Stimulated activated CD4-positive, alpha-beta T cell treated with anti-CD3 and anti-CD28 coated beads, Interleukin-2, amount 100 ng/mL, for 48 hours (primary cell): Measurements from ENCODE around the gene CYBA.
A peak's percentile ranks its signal among the peaks of the same experiment; 100 is the strongest.
"Not testable (repeated sequence)": the region's sequence is repeated elsewhere in the genome, so short reads cannot be mapped to it uniquely, and the experiment has no call there.

Source experiments
- DNase-seq, 2 donors: peaks; one replicate each; pipeline ENCODE4 v3.0.0-alpha.2; 2020

CYBA gene

DNA sequence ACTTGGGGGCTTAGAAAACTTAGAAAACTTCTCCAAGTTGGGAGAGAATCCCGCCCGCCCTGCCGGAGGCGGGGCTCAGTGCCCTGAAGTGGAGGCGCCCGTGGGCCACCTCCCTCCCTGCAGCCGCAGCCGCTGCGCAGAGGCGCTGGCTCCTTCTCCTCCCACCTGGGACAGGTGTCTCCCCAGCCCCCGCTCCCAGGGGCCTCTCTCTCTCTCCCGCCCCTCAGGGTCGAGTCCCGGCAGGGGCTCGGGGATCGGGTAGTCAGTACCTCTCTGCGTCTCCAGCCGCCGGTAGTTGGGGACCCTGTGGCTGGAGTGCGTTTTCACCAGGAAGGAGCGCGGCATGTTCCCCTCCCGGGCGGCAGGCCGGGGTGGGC, 35.2 kb upstream of the CYBA start:
- no peak for DNase-seq

DNA sequence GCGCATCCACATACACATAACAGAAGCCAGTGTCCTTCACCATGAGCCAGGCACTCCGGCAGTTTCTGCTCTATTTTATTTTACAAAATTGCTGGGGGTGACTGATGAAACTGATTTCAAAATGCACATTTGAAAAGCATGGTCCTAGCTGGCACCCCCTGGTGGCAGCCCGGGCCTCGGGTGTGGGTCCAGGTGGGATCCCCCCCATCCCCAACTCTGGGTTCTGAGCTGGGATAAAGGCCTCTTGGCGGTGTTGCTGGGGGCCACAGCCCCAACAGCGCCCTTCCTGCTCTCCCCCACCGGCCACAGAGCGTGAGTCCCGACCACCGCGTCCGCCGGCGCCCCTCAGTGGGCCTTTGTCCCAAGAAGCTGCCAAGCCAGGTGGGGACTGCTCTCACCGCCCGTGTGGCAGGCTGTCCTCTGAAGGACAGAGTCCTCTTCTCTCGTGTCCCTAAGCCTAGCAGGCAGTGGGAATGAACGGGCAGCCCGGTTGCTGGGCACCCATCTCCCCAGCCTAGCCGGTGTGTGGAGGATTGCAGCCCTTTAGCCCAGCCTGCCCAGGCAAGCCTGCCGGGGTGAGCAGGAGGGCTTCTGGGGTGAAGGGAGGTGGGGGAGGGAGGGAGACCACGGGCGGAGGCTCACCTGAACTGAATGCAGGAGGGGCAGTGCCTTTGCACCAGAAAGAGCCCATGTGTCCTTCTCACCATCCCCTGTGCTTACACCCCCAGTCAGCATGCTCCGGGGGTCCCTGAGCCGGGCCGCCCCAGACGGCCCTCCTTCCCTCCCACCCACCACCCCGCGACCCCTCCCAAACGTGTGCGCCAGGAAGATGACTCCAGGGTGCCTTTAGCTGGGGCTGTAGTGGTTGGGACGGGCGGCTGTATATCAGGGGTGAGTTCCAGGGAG, 34.6 kb upstream of the CYBA start:
- DNase-seq = no peak

DNA sequence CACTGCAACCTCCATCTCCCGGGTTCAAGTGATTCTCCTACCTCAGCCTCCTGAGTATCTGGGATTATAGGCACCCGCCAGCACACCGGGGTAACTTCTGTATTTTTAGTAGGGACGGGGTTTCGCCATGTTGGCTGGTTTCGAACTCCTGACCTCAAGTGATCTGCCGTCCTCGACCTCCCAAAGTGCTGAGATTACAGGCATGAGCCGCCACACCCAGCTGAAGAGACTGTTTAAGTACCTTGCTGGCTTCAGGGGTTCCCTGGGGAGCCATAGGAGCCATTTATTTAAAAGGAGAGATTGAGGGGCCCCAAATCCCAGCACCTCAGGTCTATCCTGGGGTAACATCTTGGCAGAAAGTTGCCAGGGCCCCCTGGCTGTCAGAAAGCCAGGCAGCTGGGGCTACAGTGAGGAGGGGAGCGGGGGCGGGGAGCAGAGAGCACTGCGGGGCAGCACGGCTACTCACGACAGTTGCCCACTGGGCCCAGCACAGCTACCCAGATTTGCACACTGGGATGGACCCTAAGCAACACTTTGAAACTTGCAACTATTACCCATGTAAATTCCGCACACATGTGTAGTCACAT, 33.8 kb upstream of the CYBA start:
- no peak for DNase-seq

DNA sequence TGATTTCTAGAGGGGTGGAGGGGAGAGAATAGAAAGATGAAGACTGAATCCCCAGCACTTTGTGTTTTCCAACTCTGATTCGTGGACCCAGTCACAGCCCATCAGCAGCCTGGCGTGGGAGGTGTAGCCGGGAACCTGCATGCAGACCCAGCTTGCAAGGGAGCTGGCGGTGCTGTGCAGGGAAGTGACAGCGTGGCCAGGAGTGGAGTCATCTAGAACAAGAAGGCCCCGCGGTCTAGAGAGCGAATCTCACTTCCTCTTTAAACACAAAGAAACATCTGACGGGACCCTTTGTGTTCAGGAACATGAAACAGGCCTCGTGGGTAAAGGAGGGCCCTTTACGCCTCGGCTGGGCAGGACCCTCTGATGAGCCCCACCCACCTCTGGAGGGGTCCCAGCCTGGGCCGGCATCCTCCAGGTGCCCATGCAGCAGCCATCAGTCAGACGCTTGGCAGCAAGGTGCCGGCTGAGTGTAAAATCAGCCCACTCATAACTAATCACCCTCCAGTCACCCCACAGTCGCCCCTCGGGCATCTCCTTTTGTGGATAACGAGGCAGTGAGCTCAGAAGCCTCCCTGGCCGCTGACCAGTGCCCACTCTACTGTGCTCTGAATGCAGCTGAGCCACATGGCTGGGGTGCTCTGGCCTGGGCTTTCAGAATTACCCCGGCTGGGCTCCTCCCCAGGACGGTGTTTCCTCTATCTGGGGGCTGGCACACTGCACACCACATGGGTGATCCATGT, 31.0 kb upstream of the CYBA start:
- DNase-seq = peak; percentile 59 to 70

DNA sequence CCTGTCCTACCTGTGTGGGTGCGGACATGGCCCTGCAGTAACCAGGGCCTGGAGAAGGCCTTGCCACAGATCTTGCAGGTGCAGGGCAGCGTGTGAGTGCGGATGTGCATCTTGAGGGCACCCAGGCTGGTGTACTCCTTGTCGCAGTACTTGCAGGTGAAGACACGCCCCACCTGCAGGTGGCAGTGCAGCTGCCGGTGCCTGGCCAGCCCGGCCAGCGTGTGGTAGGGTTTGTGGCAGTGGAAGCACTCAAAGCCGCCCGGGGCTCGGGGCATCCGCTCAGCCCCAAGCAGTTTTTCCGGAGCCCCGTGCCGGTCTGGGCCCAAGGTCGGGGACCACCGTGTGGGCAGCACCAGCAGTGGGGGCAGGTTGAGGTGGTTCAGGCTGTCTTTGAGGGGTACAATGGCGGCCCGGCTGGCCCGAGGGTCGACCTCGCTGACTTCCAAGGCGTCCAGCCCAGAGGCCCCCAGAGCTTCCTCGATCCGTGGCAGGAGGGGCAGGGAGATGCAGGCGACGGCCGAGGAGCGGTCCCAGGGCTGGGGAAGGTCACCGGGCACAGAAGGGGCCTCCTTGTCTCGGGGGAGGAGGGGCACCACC, 30.3 kb upstream of the CYBA start:
- no peak for DNase-seq

DNA sequence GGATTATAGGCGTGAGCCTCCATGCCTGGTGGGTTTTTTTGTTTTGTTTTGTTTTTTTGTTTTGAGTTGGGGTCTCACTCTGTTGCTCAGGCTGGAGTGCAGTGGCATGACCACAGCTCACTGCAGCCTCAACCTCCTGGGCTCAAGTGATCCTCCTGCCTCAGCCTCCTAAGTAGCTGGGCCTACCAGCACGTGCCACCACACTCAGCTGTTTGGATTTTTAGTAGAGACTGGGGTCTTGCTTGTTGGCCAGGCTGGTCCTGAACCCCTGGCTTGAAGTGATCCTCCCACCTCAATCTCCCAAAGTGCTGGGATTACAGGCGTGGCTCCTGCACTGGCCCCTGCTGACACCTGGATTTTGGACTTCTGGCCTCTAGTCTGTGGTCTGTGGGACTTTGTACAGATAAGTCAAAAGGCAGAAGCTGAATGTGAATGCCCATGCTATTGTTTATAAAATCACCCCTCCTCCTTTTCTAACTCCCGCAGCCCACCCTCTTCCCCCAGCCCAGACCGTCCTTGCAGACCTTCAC, 29.8 kb upstream of the CYBA start:
- DNase-seq = no peak

DNA sequence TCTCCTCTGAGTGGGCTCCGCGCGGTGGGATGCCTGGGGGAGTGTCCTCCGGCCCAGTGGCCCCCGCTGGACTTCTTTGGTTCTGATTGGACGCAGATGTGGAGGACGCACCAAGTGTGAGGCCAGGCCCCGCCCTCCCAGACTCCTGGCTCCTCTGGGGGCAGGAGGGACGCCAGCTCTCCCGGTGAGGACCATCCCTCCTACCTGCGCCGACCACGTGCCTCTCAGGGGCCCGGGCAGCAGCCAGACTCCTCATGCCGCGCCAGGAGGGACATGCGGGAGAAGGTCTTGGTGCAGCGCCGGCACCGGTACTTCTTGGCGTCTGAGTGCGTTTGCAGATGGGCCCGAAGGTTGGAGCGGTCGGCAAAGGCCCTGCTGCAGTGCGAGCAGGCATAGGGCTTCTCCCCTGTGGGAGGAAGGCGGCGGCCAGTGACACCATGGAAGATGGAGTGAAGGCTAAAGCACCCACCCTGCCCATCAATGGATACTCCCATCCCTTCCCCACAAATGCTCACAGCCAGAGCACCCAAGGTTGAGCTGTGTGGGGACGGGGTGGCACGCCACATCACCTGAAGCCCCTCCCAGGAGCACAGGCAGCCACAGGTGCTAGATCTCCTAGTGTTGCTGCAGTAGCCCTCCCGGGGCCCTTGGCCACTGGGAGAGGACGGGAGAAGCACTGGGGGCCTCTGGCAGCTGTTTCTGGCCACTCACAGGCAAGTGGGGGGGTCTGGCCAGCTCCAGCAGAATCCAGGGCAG, 27.5 kb upstream of the CYBA start:
- no peak for DNase-seq

DNA sequence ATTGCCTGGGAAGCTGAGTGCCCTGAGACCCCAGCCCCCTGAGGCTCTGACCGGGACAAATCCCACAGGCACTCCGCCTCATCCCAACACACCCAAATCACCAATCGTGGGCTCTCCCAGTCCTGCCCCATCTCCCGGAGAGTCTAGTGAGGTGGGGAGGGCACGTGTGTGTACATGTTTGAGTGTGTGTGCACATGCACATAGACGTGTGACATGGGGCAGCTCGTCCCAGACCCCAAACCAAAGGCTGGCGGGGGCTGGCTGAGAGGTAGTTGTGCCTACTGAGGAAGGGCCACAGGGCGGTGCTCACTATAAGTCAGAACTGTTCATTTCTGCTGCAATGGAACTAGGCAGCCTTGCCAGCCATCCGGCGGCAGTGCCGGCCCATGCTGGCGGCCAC, 26.9 kb upstream of the CYBA start:
- no peak for DNase-seq

DNA sequence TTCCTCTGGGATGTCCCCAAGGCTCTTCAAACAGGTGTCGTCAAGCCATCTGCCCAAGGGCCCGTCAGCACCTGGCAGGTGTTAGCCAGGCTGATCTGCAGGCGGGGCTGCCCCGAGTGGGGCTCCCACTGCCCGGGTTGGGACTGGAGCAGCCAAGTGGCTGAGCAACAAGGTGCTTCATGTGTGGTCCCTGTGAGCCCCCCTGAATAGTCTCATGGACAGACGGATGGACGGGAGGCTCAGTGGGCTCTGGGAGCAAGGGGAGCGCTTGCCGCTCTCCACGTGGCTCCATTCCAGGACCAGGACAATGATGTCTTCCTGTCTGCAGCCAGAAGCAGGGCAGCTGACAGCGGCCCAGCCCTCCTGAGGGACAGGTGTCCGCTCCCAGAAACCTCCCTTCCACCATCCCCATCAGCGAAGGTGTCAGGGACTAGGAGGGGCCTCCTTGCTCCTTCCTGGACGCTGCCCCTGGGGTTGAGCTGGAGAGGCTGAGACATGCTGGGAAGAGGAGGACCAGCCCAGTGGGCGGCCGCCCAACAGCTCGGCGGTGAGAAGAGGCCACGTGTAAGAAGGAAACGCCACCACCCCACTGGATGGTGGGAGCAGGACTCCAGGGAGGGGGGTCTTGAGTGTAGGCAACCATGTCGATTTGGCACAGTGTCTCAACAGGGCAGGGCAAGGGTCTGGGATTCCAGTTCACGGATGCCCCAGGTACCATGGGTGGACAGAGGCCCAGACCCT, 25.8 kb upstream of the CYBA start:
- no peak for DNase-seq

DNA sequence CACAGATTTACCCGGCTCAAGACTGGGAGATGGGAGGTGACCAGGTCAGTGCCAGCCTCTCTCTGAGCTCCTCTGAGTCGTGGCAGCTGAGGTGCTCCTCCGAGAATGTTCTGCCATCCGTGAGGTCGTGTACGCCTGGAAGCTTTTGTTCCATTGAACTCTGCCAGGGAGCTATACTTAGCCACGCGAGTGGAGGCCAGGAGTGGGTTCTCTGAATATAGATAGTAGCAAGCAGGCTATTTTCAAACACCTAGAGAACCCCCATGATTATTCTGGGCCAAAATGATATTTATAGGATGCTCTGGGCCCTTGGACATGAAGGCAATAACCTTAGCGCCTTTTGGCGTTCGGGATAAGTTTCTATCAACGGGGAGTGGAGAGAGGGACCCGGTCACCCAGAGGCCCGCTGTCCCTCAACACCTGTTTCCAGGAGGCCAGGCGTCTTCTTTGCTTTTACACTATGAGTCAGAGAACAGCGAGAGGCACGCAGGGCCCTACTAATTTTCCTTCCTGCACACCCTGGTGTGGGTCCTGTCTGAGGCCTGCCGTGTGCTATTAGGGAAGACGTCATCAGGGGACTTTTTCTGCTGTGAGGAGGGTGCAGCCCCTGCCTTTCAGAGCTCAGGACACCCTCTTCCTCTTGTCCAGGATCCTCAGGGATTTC, 23.0 kb upstream of the CYBA start:
- DNase-seq = no peak

DNA sequence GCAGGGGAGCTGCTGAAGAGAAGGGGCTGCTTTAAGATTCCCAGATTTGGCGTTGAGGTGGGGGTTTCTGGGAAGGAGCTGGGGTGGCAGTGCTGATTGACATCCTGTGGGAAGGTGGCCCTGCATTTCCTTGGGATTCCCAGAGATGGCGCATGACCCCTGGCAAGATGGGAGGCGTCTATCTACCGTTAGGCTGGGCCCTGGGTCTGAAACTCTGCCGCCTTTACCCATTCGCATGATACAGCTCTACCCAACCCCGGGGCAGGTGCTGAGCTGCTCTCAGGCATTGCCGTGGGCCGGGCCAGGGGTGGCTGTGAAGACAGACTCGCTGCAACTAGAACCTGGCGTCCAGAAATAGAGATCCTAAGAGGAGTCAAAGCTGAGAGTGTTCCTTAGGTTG, 21.9 kb upstream of the CYBA start:
- no peak for DNase-seq

DNA sequence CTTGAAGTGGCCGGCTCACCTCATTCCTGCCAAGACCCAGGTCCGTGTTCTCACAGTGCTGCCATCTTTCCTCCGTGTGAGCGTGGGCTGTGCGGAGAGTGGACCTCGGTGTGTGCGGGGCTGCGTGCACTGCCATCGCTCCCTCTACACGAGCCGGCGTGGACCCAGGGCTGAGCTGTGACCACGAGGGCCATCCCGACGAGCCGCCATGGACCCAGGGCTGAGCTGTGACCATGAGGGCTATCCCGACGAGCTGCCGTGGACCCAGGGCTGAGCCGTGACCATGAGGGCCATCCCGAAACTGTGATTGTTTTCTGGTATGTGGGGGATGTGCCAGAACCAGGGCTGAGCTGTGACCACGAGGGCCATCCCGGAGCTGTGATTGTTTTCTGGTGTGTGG, 21.0 kb upstream of the CYBA start:
- DNase-seq = no peak

DNA sequence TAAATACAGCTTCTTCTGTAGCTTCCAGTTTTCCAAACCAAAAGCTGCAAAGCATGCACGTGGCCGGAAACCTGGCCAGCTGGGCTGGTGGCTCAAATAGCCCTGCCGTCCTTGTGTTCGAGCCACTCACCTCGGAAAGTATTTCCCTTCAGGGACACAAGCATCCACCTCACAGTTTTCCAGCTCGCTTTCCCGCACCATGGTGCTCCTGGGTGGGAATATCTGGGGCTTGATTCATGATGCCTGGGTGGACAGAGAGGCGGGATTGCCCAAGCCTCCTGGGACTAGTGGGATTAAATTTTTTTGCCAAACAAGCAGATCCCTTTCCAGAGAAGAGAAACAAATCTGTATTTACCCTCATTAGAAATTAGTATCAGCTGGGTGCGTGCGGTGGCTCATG, 19.1 kb upstream of the CYBA start:
- no peak for DNase-seq

DNA sequence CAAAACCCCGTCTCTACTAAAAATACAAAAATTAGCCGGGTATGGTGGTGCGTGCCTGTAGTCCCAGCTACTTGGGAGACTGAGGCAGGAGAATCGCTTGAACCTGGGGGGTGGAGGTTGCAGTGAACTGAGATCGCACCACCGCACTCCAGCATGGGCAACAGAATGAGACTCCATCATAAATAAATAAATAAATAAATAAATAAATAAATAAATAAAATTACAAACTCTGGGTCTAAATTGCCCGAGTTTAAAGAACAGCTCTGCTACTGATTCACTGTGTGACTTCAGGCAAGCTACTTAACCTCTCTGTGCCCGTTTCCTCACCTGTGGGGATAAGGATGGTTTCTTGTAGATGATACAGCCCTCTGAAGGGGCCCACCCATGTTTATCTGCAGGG, 18.6 kb upstream of the CYBA start:
- not testable (repeated sequence) for DNase-seq

DNA sequence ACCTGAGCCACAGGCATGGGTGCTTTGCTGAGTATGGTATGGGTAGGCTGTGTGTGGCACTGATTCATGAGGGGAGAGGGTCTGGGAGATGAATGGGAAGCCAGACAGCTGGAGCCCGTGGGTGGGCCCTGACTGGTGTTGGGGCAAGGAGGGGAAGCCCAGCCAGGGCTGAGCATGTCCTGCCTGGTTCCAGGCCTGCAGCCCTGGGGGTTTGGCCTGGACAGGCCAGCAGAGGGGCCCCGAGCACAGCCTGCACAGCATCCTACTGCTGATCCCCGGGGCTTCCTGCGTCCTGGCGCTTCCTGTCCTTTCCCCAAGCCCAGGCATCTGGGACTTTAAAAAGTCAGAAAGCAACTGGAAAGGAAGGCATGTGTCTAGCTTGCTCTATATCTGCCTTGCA, 16.6 kb upstream of the CYBA start:
- DNase-seq = no peak

DNA sequence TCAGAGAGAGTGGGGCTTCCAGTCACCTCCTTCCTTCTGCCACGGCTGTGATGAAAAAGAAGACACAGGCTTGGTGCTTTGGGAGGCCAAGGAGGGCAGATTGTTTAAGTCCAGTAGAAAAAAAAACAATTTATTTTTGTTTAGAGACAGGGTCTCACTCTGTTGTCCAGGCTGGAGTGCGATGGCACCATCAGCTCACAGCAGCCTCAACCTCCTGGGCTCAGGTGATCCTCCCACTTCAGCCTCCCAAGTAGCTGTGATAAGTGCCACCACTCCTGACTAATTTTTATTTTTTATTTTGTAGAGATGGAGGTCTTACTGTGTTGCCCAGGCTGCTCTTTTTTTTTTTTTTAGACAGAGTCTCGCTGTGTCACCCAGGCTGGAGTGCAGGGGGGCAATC, 14.7 kb upstream of the CYBA start:
- no peak for DNase-seq

DNA sequence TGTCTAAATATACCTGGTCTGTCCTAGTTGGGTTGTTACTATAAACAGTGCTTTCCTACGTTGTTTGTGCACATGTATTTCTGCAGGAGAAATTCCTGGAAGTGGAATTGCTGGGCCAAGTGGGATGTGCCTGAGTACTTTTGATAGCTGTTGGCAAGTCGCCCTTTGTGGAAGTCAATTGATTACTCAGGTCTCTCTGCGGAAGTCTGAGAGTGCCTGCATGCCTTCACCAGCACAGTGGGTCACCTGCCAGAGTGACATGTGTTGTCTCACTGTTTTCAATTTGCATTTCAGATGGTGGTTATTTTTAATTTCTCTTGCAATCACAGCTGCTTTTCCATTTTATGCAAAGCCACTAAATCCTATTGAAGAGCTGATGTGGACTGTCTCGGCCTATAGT, 14.3 kb upstream of the CYBA start:
- DNase-seq = no peak

DNA sequence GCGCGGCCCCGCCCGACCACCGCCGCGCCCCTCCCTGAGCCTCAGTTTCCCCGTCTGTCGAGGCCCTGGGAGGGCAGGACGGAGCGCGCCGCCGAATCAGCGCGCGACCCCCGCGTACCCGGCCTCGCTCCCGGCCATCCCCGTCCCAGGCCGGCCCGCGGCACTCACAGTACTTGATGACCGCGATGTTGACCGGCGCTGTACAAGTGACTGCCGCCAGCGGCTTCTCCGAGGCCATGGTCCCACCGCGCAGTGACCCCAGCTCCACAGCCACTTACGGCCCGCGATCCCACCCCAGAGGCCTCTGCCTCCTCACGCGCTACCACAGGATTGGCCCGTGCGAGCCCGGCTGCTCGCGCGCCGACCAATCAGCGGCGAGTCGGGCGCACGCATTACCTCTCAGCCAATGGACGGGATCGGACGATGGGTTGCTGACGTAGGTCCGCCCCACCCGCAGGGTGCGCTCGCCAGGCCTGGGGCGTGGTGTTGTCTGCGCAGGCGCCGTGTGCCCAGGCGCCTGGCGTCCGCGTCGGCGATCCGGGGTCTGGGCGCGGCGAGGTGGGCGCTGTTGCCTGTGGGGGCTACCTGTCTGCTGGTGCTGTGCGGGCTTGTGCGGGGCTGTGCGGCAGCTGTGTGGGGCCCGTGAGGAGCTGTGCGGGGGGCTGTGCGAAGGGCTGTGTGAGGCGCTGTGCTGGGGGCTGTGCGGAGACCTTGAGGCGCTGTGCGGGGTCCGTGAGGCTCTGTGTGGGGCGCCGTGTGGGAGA, 12.2 kb upstream of the CYBA start, which contains the start of gene MVD:
Gene MVD (minus strand): TSS at position 249 of the 764 bp plus-strand sequence. CDS start 11 bp downstream, at position 238.
- DNase-seq = peak; percentile 92 to 94

DNA sequence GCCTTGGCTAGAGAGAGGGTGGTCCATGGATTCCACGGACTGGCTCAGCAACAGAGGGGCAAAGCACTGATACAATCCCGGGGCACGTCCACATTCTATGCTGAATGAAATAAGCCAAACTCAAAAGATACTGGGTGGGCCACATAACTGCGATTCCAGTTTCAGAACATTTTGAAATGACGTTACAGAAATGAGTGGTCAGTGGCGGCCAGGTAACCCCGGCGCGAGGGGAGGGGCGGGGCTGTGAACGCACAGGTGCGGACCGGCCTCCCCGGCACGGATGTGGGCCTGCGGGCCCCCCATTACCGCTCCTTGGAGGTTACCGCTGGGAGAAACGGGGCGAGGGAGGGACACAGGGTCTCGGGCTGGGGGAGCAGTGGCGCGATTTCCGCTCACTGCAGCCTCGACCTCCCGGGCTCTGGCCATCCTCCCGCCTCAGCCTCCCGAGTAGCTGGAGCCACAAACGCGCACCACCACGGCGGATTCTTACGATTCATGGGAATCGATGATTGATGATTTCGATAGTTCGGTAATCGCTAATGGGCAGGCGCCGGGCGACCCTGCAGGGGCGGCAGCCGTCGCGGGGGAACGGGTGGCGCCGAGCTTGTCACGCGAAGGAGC, 11.5 kb upstream of the CYBA start:
- DNase-seq = no peak

DNA sequence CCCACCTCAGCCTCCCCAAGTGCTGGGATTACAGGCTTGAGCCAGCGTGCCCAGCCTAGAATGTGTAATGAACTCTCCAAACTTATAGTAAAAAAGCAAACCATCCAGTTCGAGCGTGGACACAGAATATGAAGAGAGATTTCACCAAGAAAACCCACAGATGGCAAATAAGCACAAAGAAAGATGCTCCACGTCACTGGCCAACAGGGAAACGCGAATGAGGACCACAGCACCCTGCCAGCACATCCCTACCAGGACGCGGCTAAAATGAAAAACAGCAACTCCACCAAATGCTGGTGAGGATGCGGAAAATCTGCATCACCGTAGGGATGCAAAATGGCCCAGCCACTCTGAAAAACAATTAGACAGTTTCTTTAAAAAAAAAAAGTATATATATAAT, 10.6 kb upstream of the CYBA start:
- DNase-seq = no peak
